NCI-H82 treated with DMSO at 0.1 percent for 48 hours (cell line): Measurements from ENCODE around the gene HNF1A.

Experiments
- DNase-seq: peaks from one replicate; lab custom pipeline; 2025; ENCODE audit not compliant: unreplicated experiment; lab: John Stamatoyannopoulos, UW

Gene HNF1A

DNA sequence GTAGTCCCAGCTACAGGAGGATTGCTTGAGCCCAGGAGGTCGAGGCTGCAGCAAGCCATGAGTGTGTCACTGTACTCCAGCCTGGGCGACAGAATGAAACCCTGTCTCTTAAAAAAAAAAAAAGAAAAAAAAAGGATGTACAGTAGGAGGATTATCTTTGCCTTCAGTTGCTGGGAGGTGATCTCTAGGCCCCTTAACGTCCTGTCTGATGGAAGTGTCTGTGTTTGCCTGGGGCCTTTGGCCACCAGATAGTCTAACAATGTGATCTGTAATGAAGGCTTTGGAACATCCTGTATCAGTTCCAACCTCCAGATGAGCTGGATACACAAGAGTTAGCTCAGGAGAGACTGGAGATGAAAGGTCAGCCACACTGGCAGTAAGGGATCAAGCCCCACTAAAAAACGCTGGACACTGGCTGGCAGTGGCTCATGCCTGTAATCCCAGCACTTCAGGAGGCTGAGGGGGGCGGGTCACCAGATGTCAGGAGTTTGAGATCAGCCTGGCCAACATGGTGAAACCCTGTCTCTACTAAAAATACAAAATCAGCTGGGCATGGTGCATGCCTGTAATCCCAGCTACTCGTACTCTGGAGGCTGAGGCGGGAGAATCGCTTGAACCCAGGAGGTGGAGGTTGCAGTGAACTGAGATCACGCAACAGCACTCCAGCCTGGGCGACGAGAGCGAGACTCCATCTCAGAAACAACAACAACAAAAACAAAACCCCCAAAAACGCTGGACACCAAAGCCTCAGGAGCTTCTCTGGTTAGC lies 19.0 kb upstream of the HNF1A start:
- no peak for DNase-seq

DNA sequence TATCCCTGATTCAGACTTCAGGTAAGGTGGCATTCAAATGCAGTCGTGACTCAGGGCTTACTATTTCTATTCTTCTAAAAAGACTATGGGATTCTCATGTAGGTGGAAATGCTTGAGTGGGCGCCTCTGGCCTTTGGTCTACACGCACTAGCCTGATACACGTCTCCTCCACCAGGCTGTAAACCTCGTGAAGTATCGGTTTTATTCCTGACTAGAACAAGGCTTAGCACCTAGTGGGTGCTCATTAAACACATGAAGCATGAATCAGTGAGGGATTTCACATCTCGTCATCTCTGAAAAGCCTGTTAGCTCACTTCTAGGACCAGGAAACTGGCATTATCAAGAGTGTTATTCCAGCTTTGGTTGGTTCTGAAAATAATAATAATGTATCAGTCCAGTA lies 17.7 kb upstream of the HNF1A start:
- no peak for DNase-seq

DNA sequence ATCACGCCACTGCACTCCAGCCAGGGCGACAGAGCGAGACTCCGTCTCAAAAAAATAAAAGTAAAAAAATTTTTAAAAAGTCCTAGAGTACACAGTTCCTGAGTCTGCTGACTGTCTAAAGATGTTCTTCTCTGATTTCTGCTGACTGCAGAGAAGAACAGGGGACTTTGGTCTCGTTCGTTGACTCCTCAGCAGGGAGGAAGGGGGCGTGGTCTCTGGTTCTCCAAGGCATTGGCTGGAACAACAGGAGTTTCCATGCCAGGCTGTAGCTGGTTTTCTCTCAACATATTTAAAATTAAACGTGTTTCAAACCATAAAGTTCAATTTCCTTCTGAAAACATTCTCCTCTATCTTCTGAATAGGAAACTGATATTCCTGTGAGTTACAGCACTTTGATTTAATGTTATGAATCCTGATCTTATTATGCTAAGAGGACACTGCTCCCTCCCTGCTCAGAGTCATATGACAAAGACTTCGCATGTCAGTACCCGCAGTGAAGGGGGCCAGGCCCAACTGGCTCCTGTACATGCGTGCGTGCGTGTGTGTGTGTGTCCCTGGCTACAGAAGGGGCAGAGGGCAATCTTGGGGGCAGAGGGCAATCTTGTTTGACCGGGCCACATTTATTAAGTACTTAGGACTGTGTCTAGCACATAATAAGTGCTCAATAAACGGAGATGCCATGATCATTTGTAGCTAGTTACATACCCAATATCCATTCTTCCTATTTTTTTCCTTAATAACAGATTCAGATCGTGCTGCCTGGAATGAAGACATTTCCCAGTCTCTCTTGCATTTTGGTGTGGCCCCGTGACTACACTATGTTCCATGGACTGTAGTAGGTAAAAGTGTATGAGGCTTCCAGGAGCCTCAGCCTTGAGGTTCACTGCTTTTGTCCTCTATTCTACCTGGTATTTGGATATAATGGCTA lies 16.5 kb upstream of the HNF1A start:
- DNase-seq, result no peak

DNA sequence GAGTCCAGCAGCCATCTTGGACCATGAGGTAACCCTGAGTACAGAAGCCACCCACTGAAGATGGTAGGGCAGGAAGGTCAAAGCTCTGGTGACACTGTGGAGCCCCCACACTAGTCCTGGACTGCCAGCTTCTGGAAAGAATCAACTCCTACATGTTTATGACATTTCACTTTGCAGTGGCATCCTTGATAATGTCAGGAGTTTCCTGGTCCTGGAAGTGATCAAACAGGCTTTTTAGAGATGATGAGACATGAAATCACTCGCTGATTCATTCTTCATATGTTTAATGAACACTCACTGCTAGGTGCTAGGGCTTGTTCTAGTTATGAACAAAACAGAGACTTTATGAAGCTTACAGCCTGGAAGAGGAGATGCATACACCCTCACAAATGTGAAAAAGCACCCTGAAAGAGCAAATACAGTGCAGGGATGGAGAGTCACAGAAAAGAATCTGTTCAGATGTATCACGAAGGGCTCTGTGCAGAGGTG lies 15.8 kb upstream of the HNF1A start:
- no peak for DNase-seq

GRCh38 chr12:120964298-120964697 lies 14.0 kb upstream of the HNF1A start:
- DNase-seq, result no peak

GRCh38 chr12:120965534-120966091 lies 12.7 kb upstream of the HNF1A start:
- no peak for DNase-seq

DNA sequence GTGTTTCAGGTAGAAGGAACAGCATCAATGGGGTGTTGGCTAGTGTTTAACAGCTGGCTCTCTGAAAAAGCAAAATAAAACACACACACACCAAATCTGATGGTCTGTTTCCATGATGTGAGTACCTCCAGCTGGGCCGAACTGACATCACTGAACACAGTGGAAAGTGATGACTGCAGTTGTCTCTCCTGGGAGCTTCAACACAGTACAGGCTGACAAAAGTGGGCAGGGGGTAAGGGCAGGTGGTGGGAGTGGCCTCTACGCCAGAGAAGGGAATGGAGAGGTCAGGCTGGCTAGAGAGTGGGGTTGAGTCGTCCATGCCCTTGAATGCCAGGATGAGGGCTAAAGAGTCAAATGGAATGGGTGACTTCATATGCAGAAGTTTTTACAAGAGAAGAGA lies 8.0 kb upstream of the HNF1A start:
- DNase-seq, result no peak

GRCh38 chr12:120971299-120972180 lies 6.8 kb upstream of the HNF1A start:
- peak; percentile 20 for DNase-seq

- no peak for DNase-seq
These were observed 5.3 kb upstream of the HNF1A start for GRCh38 chr12:120972870-120973543.

GRCh38 chr12:120977531-120978295 lies 630 bp upstream of the HNF1A start:
- no peak for DNase-seq

- no peak for DNase-seq
These were observed 998 bp downstream of the HNF1A start for GRCh38 chr12:120979220-120979861.

DNA sequence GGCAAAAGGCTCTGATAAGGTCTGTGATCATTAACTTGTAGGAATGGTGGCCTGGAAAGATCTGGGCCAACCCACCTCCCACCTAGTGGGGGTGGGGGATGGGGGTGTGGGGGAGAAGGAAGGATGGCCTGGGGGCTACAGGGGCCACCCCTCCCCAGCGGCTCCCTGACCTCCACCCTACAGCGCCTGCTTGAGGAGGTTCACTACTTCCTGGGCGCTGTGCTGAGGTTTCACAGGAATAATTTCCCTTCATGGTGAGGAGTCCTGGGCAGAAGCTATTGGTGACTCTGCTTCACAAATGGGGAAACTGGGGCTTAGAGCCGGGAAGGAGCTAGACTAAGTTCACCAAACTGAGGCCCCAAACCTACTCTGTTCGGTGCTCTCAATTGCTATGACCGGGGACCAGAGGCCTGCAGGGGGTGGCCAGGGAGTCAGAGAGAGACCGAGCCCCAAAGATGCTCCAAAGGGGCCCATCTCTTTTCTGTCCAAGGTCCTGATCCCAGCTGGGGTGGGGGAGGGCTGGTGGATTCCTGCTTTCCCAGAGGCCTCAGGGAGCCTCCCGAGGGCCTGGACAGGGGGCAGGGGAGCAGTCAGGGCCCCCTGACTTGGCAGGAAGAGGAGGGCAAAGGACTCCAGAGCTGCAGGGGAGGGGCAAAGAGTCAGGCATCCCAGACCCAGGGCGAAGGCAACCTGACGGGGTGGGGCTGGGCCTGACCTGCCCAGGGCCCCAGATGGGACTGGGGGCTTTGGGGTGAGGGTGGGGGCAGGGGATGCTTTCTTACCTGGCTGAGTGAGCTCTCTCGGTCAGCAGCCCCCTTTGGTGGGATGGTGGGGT lies 1.7 kb downstream of the HNF1A start:
- no peak for DNase-seq

DNA sequence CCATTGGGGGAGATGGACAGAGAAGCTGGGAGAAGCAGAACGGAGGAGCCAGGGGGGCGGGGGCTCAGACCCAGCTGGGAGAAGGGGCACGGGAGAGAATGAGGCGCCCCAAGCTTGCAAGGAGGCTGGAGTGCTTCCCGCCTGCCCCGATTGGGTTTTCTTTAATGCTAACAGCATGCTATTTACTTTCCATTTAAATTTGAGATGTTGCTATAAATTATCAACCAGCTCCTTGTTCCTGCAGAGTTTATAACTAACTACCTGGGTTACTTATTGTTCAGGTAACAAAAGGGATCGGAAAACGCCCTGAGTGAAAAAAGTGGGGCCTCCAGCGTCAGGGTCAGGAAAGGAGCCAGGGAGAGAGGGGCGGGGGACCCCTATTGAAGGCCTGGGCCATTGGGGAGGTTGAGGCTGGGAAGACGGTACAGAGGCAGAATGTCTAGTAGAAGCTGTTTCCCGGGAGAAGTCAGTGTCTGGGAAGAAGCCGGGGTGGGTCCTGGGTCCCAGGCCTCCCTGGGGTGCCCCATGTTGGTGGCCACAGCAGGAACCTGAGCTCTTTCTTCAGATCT lies 2.5 kb downstream of the HNF1A start:
- DNase-seq, result no peak

DNA sequence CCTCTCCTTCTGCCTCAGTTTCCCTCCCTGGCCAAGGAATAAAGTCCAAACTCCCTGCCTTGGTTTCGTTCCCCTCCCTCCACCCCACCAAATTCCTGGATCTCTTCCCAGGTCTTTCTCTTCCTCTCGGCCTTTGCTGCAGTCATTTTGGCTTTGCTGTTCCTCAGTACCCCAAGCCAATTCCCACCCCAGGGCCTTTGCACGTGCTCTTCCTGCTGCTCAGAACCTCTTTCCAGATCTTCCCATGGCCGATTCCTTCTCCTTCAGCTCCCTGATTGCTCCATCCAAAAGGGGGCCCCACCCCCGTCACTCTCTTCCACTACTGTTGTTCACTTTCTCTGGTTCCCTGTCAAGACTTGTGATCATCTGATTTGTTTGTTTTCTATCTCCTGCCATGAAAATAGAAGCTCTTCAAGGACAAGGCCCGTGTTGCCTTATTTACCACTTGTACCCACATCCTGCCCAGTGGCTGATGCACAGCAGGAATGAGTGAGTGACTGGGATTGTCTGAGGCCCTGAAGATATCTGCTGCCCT lies 3.1 kb downstream of the HNF1A start:
- DNase-seq, result no peak

DNA sequence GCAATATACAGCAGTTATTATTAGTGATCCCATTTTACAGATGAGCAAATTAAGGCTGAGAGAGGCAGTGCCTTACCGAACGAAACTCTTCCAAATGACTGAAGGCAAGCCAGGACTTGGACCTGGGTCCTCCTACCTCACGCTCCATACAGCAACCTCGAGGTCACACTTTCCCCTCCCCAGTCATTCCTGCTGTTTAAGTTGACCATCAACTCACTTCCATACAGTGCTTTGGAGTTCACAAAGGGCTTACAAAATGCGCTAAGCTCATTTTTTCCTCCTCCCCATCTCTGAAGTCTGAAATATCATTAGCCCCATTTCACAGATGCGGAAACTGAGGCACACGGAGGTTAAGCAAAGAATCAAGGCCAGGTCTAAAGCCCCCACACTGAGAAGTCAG lies 4.3 kb downstream of the HNF1A start:
- DNase-seq, result no peak

GRCh38 chr12:120983759-120984158 lies 5.4 kb downstream of the HNF1A start:
- no peak for DNase-seq

GRCh38 chr12:120984351-120984898 lies 6.1 kb downstream of the HNF1A start:
- no peak for DNase-seq
